ENCODE data around the gene MIA2.

Gene MIA2

DNA sequence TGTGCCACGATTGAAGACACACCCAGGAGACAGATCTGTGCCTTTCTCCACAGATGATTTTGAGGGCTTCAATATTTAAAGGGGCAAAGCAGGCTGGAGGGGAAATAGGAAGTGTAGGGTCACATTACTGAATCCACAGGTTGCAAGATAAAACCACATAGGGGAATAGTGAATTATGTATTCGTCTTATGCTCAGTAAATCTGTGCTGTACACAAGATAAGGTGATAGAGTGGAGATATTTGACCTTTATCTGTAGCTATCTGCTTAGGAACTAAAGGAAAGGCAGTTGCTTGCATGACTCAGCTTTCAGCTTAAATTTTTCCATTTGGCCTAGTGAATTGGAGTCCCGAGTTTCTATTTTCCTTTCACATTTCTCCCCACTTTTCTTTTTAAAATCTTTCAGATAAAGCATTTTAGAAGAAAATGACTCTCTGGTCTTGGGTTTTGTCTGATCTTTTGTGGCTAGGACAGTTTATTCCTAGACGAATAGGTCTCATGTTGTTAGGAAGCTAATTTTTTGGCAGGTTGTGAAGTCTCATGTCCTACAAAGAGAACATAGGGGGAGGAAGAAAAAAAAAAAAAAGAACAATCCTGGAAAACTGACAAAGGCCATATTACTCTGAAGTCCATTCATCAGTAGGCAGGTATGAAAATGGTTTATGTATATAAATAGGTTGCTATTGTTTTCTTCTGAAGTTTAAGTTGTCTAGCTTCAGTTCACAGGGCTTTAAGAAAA lies 143.1 kb downstream of the MIA2 start:
- intact Hi-C loops (cut with DNase I) = no loop called here
- DNase-seq = no peak

DNA sequence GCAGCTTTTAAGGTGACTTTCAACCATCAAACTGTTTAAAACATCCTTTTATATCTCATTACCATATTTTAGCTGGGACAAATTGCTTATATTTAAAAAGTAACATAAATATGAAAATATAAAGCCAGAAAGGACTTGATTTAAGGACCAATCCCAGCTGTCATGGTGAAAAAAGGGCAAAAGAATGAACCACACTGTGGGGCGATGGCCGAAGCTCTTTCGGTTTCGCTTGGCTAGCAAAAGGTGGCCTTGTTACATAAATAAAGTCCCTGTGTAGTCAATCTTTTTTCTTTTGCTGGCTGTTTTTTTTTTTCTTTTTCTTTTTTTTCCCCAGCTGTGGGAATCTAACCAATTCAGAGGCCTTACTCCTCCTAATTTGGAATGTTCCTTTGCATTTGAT lies 147.7 kb downstream of the MIA2 start:
- peak in 2 of 10 donors; percentile 26 to 29 for DNase-seq
- intact Hi-C loops (cut with DNase I) = no loop called here

DNA sequence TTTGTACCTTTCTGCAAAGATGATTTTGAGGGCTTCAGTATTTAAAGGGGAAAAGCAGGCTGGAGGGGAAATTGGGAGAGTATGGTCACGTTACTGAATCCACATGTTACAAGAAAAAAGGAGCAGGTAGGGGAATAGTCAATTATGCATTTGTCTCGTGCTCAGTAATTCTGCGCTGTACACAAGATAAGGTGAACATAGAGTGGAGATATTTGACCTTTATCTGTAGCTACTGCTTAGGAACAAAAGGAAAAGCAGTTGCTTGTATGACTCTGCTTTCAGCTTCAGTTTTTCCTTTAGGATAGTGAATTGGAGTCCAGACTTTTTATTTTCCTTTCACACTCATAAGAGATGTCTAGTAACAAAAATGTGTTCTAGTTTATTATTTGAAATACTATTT lies 148.7 kb downstream of the MIA2 start:
- no peak for DNase-seq
- intact Hi-C loops (cut with DNase I) = no loop called here

GRCh38 chr14:39383026-39383660 lies 149.4 kb downstream of the MIA2 start:
- DNase-seq = no peak
- intact Hi-C loops (cut with DNase I) = no loop called here

- intact Hi-C loops (cut with DNase I) = no loop called here
- no peak for DNase-seq
These were observed 150.0 kb downstream of the MIA2 start for GRCh38 chr14:39383741-39384140.

DNA sequence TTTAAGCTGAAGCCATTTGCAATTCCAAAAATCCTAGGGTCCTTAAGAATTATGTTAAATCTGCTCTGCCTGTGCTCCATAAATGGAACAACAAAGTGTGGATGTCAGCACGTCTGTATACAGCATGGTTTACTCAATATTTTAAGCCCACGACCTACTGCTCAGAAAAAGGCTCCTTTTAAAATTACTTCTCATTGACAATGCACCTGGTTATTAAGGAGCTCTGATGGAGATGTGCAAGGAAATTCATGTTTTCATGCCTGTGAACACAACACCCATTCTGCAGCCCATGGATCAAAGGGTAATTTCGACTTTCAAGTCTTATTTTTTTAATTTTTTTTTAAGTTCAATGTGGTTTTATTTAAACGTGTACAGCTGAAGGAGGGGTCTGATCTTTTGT lies 150.5 kb downstream of the MIA2 start:
- DNase-seq = no peak
- intact Hi-C loops (cut with DNase I) = no loop called here

DNA sequence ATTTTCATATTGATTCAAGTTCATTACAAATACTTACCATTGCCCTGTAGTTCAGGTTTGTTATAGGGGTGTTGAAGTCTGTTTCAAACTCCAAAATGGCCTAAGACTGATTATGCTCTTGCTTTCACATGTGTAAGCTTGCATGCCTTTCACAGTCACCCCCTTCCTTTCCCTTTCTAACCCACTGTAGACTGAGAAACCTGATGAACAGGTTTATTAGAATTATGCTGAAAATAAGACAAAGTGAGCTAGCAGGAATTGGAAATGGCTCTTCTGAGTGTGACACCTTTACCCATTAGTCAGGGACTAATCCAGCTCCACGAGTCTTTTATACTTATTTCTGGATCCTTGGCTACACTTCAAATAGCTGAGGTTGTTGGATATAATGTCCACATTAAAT lies 159.6 kb downstream of the MIA2 start:
- no peak for DNase-seq
- intact Hi-C loops (cut with DNase I) = no loop called here

DNA sequence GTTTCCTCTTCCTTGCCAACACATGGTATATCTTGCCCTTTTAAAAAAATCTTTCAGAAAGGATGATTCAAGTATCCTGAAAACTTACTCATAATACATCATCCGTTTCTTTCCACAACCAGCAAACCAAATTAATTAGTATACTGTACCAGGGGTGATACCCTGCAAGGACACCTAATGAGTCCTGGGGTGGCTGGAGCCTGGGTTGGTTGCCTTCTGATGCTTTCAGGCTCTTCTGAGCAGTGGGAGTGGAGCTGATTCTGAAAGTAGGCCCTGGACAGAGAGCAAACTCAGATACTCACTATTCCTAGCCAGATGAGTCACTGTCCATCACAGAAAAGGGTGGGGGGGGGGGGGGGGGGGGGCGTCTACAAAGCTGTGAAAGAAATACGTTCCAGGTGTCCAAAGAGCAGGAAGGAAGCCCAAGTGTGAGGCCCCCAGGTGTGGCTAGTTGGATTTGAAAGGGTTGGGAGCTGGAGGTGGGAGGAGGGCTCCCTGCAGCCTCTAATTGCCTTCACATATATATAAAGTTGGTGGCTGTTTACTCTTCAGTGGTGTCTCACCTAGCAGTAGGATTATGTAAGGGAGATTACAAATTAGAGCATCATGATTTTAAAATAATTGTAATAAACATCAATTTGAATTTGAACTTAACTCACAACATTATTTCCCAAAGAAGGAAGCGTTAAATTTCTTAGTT lies 162.0 kb downstream of the MIA2 start:
- no peak for DNase-seq
- intact Hi-C loops (cut with DNase I) = no loop called here

- DNase-seq = no peak
- intact Hi-C loops (cut with DNase I) = no loop called here
These were observed 162.7 kb downstream of the MIA2 start for GRCh38 chr14:39396448-39396847.

DNA sequence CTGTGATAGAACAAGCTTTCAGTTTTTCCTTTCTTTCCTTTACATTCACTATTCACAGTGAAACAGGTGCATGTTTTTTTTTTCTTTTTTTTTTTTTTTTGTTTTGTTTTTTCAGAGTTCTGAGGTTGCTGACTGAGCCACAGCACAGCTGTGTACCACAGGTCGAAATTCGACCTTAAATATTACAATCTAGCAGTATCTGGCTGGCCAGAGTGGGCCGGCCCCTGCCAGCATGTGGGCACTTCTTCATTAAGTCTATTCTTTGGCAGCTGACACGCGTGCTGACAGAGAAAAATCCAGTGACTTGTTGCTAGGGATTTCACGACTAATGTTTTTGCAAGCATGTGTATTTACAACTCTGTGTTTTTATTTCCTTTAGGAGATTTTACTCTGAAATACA lies 164.7 kb downstream of the MIA2 start:
- DNase-seq = no peak
- intact Hi-C loops (cut with DNase I) = no loop called here

GRCh38 chr14:39406560-39406959 lies 172.8 kb downstream of the MIA2 start:
- no peak for DNase-seq
- intact Hi-C loops (cut with DNase I) = no loop called here

DNA sequence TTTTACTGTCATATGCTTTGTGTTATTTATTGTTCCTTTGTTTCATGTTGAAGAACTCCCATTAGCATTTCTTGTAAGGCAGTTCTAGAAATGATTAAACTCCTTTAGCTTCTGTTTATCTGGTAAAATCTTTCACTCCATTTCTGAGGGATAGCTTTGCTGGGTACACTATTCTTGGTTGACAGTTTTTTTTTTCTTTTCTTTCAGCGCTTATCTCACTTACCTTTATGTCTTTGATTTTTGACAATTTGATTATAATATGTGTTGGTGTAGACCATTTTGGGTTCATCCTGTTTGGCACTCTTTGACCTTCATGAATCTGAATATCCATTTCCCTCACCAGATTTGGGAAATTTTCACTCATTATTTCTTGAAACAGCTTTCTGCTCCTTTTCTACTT lies 182.4 kb downstream of the MIA2 start:
- no peak for DNase-seq
- intact Hi-C loops (cut with DNase I) = no loop called here

DNA sequence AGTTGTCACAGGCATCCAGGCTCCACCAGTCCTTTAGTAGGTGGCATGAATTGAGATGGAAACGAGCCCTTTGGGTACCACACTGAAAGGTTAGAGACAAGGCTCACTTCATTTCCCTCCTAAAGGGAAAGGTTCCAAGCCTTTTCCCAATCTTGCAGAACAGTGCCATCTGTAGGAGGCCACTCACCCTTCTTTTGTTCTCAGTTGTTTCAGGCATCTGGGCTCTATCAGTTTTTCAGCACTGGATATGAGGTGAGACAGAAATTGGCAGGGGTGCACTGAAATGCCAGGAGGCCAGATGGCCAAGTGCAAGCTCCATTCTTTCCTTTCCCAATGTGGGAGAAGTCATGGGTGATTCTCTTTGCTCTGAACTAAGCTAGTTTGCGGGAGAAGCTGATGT lies 183.3 kb downstream of the MIA2 start:
- DNase-seq = no peak
- intact Hi-C loops (cut with DNase I) = no loop called here

DNA sequence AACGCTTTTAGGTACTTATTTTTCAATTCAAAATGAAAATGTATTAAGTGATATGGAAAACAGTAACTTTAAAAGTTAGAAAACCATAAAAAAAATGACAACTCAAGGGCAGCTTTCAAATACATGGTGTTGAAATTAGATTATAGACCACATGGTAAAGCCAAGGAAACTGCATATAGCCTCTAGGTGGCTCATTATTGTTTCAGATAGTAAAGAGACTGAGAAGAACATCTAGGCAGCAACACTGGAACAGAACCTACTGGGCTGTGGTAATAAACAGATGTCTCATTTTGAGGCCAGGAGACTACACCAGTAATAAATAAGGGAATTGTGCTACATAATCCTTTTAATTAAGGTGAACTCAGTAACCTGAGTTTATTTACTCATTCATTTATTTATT lies 185.6 kb downstream of the MIA2 start:
- intact Hi-C loops (cut with DNase I) = no loop called here
- DNase-seq = no peak

GRCh38 chr14:39422243-39422642 lies 188.5 kb downstream of the MIA2 start:
- DNase-seq = no peak
- intact Hi-C loops (cut with DNase I) = no loop called here

GRCh38 chr14:39423793-39424192 lies 190.1 kb downstream of the MIA2 start:
- no peak for DNase-seq
- intact Hi-C loops (cut with DNase I) = no loop called here

- DNase-seq = no peak
- intact Hi-C loops (cut with DNase I) = no loop called here
These were observed 192.2 kb downstream of the MIA2 start for GRCh38 chr14:39425947-39426346.

GRCh38 chr14:39426605-39427004 lies 192.9 kb downstream of the MIA2 start:
- intact Hi-C loops (cut with DNase I) = no loop called here
- DNase-seq = no peak

DNA sequence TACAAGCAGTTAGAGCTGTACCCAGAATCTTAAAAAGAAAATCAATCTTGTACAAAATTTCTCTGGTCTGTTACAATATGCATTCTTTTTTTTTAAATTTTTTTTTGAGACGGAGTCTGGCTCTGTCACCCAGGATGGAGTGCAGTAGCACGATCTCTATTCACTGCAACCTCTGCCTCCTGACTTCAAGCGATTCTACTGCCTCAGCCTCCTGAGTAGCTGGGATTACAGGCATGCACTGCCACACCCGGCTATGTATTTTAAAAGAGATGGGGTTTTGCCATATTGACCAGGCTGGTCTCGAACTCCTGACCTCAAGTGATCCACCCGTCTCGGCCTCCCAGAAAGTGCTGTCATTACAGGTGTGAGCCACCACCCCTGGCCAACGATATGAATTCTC lies 194.4 kb downstream of the MIA2 start:
- intact Hi-C loops (cut with DNase I) = no loop called here
- DNase-seq = no peak

GRCh38 chr14:39430762-39431415 lies 197.2 kb downstream of the MIA2 start:
- peak in 2 of 10 donors; percentile 20 to 82 for DNase-seq

More at GRCh38 chr14:39430762-39431415, 197.2 kb downstream of the MIA2 start:
- intact Hi-C loops (cut with DNase I) = loop anchor here (5.0 kb wide), 3 partner anchors 164 to 329 kb away; partner anchors contain the start of genes PNN and SEC23A
